ENCODE data around the gene POU2F1. TPM values are rescaled to one million over a fixed set of nuclear protein-coding genes. Genes with fewer than 3 reads are reported as not detected.

POU2F1 gene
- total and polyA plus RNA-seq, 2 experiments from 2014 or later = 38.8 to 66.1 TPM

- TF ChIP-seq CREB1 (CRISPR knock-in tag; IDR thresholded peaks at IDR 0.05; ENCODE audit: low read depth) = no peak
Observed at GRCh38 chr1:167268347-167268787, 47.7 kb downstream of the POU2F1 start (continued).

DNA sequence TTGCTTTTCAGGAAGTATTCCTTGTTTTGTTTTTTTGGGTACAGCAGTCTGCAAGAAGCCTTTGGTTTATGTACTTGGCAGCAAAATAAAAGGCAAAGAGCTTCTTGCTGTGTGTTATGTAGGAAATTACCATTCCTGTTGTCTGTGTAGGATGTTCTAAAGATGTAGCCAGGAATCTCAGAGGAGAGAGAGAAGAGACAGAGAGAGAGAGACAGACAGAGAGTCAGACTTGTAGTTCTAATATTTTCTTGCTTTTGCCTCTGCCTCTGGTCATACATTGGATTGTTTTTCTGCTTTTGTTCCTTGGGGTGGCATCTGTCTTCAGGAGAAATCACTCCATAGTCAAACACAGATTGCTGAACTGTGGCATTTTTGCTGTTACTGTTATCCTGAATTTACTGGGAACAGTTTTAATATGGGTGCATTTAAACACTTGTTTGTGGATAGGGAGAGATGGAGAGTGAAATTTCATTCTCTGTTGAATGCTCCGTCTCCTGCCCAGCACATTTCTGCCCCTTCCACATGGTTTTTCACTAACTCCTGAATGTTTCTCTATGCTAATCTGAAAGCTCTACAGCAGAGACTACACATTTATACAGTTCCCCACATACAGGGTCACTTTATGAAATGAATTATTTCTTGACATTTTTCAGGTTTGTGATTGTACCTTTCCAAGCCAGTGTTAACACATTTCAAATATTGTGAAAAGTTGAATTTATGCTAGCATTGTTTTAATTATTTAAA, 49.8 kb downstream of the POU2F1 start:
- TF ChIP-seq REST (IDR thresholded peaks at IDR 0.05; ENCODE audit: unreplicated experiment) = no peak
- TF ChIP-seq JUNB (IDR thresholded peaks at IDR 0.05; ENCODE audit: unreplicated experiment) = no peak
- TF ChIP-seq, protein P1, sequence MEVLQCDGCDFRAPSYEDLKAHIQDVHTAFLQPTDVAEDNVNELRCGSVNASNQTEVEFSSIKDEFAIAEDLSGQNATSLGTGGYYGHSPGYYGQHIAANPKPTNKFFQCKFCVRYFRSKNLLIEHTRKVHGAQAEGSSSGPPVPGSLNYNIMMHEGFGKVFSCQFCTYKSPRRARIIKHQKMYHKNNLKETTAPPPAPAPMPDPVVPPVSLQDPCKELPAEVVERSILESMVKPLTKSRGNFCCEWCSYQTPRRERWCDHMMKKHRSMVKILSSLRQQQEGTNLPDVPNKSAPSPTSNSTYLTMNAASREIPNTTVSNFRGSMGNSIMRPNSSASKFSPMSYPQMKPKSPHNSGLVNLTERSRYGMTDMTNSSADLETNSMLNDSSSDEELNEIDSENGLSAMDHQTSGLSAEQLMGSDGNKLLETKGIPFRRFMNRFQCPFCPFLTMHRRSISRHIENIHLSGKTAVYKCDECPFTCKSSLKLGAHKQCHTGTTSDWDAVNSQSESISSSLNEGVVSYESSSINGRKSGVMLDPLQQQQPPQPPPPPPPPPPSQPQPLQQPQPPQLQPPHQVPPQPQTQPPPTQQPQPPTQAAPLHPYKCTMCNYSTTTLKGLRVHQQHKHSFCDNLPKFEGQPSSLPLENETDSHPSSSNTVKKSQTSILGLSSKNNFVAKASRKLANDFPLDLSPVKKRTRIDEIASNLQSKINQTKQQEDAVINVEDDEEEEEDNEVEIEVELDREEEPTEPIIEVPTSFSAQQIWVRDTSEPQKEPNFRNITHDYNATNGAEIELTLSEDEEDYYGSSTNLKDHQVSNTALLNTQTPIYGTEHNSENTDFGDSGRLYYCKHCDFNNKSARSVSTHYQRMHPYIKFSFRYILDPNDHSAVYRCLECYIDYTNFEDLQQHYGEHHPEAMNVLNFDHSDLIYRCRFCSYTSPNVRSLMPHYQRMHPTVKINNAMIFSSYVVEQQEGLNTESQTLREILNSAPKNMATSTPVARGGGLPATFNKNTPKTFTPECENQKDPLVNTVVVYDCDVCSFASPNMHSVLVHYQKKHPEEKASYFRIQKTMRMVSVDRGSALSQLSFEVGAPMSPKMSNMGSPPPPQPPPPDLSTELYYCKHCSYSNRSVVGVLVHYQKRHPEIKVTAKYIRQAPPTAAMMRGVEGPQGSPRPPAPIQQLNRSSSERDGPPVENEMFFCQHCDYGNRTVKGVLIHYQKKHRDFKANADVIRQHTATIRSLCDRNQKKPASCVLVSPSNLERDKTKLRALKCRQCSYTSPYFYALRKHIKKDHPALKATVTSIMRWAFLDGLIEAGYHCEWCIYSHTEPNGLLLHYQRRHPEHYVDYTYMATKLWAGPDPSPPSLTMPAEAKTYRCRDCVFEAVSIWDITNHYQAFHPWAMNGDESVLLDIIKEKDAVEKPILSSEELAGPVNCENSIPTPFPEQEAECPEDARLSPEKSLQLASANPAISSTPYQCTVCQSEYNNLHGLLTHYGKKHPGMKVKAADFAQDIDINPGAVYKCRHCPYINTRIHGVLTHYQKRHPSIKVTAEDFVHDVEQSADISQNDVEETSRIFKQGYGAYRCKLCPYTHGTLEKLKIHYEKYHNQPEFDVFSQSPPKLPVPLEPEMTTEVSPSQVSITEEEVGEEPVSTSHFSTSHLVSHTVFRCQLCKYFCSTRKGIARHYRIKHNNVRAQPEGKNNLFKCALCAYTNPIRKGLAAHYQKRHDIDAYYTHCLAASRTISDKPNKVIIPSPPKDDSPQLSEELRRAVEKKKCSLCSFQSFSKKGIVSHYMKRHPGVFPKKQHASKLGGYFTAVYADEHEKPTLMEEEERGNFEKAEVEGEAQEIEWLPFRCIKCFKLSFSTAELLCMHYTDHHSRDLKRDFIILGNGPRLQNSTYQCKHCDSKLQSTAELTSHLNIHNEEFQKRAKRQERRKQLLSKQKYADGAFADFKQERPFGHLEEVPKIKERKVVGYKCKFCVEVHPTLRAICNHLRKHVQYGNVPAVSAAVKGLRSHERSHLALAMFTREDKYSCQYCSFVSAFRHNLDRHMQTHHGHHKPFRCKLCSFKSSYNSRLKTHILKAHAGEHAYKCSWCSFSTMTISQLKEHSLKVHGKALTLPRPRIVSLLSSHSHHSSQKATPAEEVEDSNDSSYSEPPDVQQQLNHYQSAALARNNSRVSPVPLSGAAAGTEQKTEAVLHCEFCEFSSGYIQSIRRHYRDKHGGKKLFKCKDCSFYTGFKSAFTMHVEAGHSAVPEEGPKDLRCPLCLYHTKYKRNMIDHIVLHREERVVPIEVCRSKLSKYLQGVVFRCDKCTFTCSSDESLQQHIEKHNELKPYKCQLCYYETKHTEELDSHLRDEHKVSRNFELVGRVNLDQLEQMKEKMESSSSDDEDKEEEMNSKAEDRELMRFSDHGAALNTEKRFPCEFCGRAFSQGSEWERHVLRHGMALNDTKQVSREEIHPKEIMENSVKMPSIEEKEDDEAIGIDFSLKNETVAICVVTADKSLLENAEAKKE (CRISPR knock-in tag; IDR thresholded peaks at IDR 0.05) = no peak
- no peak for TF ChIP-seq EZH2phosphoT487 (IDR thresholded peaks at IDR 0.05; ENCODE audit: unreplicated experiment)
- no peak for TF ChIP-seq CREB1 (CRISPR knock-in tag; IDR thresholded peaks at IDR 0.05; ENCODE audit: low read depth)
- no peak for TF ChIP-seq ZNF331 (CRISPR knock-in tag; IDR thresholded peaks at IDR 0.05; ENCODE audit: low read depth)
- TF ChIP-seq POLR2AphosphoS5 (IDR thresholded peaks at IDR 0.05; ENCODE audit: low read depth) = no peak
- no peak for TF ChIP-seq STAT1 (IDR thresholded peaks at IDR 0.05; ENCODE audit: unreplicated experiment)
- Mint-ChIP-seq H3K36me3 (ENCODE audit: low read depth) (peaks cover 5% of the 10 kb centered on the region; the same call in 1 of the 3 replicates), H3K4me3 (no peak overlapping the region), H3K27me3 (ENCODE audit: insufficient read depth, low read depth, poor library complexity) (no peaks in the 10 kb centered on the region), H3K27ac (peak overlapping the region; percentile 31; the same call in 1 of the 2 replicates), H3K9me3 (no peaks in the 10 kb centered on the region), H3K4me1 (peaks cover 55% of the 10 kb centered on the region)
- no peak for DNase-seq (ENCODE audit: low spot score)
- peaks cover 95% of the 10 kb centered on the region for H3K79me2 ChIP-seq (replicated peaks; ENCODE audit: insufficient read depth)
- H3K4me2 ChIP-seq = peak overlapping the region; percentile 33; the same call in 1 of the 2 replicates
- H3K4me1 ChIP-seq (ENCODE audit: insufficient read depth) = peaks cover 47% of the 10 kb centered on the region
- ATAC-seq = no peak
- no peaks in the 10 kb centered on the region for H3K27me3 ChIP-seq (ENCODE audit: insufficient read depth)
- no peak overlapping the region for H3K4me3 ChIP-seq
- H3K36me3 ChIP-seq (ENCODE audit: insufficient read depth) = no peaks in the 10 kb centered on the region
- H2AFZ ChIP-seq = no peak overlapping the region
- H3K27ac ChIP-seq (ENCODE audit: low read depth) = no peak overlapping the region
- H3K9me2 ChIP-seq (ENCODE audit: insufficient read depth) = no peaks in the 10 kb centered on the region
- no peaks in the 10 kb centered on the region for H3F3A ChIP-seq (replicated peaks; ENCODE audit: low read depth)
- peaks cover 25% of the 10 kb centered on the region for H4K20me1 ChIP-seq (replicated peaks; ENCODE audit: insufficient read depth)
